ENCODE measurements around the gene ARHGEF39.
A peak's percentile ranks its signal among the peaks of the same experiment; 100 is the strongest.

The ARHGEF39 gene

DNA sequence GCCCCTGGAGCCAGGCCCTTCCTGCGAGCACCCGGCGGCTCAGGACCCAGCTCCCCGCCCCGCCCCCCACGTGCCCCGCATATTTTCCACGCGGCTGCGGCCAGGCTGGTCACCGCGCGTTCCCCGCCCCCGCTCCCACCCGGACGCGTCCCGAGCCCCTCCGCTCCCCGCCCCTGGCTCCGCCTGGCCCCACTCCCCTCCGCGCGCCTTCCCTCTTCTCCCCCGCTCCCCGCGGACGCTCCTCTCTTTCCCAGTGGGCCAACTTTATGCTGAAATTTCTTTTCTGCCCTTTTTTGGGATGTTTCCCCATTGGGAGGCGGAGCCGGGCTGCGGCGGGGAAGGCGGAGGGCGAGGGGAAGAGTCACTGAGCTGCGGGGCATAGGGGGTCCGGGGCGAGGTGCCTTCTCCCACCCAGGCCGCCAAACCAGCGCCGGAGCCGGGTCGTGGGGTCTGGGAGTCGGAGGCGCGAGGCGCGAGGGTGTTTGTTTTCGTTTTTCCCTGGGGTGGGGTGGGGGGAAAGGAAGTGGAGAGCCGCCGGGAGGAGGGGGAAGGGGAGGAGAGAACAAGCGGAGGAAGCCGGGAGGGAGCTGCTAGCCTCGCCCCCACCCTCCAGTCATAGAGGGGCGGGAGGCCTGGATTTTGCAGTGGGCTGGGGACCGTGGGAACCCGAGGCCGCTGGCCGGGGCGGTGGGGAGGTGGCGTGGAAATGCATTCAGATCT lies 25.8 kb upstream of the ARHGEF39 start:
- DNase-seq = peak; percentile 79

DNA sequence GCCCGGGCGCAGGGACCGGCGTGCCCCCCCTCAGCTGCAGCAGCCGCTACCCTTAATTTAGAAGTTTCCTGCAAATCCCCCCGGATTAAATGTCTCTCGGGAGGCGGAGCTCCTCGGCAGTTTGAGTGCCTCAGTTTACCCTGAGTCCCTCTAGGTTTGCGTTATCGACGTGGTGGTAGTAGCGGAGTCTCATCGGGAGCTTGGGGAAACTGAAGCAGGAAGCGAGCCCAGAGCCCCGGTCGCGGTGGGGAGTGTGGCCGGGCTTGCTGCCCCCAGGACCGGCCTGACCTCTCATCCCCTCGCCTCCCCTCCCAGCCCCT lies 25.3 kb upstream of the ARHGEF39 start:
- DNase-seq = no peak

DNA sequence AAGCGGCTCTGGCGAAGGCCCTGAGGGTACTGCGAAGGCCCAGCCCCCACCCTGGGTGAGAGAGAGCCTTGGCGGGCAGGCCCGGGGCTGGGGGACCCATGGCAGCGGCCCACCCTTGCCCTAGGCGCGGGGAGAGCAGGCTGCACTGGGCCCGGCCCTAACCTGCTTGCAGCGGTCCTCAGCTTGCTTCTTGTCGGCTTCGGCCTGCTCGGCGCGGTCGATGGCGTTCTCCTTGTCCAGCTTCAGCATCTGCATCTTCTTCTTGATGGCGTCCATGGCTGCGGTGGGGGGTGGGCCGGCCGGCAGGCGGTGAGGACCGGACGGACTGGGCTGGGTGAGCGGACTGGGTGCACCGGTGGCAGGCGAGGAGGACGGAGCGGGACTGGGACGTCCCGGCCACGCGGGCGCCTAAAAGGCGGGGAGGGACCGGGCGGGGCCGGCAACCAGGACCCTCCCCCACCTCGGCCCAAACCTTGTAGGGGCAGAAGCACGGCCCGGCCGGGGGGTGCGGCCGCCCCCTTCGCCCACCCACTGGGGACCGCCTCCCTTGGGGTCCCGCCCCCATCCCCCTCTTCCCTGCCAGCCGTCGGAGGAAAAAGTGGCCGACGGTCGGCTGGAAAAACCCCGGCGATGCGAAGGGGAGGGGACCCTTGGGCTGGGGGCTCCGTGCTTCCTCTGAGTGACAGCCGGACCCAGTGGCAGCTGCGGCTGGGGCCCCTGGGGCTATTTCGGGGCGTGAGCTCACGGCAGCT lies 24.7 kb upstream of the ARHGEF39 start, which contains the start of gene TPM2:
Gene TPM2 (minus strand): TSS at position 384 of the 752 bp plus-strand sequence. CDS start 108 bp downstream, at position 276.
- peak; percentile 92 for DNase-seq

DNA sequence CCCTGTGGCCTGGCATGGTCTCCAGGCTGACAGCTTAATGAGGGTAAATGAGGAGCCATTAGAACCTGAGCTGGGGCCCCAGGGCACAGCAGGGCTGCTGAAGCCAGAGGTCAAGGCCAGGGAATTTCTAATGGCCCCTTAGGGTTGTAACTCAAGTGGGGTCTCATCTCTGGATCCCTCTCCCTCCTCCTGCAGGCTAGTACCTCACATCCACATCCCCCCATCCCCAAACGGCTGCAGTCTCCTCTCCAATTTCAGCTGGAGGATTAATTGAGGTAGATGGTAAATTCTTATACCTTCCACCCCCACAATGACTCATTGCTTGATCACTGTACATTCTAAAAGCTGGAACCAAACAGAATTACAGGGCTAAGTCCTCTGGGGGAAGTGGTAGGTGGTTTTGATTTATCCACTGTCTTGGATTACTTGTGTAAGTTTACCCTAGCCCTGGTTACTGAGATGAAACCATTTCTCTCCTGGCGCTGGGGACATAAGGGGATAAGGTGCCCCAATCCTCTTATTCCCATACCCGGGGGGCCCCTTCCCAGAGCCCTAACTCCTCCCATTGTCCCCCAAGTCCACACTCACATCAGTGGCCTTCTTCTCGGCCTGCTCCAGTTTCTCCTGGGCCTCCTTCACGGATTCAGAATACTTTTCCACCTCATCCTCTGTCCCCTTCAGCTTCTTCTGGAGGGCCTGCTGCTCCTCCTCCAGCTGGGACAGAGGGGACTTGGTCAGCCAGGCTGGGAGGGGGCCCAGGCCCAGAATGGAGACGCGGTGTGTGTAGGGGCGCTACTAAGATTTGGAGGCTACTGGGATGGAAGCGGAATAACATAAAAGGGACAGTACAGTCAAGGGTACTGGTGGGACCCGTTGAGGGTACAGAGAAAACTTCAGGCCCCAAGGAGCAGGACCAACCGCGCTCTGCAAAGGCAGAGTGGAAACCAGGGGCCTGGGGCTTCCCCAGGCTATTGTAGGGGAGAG lies 23.9 kb upstream of the ARHGEF39 start:
- peak; percentile 82 for DNase-seq

DNA sequence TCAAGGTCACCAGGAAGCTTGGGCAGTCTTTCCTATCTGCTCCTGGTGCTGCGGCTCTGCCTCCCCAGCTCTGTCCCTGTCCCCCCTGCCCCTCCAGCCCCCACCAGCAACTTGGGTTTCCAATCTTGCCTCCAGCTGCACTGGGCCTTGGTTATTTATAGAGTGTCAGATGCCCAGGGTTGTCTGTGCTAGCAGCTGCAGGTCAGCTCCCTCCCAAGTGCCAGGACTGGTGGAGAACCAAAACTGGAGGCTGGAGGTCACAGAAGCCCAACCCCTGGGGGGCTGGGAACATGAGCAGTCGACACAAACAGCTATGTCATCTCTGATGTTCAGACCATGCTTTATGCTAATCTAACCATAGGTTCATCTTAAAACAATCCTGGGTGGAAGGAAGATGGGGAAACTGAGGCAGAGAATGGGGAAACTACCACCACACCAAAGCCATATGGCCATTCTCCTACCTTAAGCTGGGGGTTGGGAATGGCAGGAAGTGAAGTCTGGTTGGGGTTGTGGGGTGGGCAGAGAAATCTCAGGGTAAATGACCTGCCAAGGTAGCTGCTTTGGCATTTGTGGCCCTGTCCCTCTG lies 23.1 kb upstream of the ARHGEF39 start:
- DNase-seq = no peak

DNA sequence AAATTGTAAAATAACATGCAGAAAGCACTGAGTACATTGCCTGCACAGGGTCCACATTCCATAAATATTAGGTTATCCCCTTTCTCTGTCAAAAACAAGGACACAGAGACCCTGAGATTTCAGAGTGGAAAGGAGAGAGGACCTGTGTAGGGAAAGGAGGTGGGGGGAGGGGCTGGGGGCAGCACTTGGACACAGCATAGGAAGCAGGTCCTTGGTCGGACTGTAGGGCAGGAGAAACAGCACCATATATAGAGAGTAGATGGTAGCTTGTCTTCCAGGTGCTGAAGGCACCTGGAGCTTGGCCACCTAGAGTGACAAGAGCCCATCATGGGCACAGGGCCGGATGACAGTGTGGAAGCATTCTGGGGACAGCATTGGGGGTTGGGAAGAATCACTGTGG lies 22.3 kb upstream of the ARHGEF39 start:
- DNase-seq = no peak

DNA sequence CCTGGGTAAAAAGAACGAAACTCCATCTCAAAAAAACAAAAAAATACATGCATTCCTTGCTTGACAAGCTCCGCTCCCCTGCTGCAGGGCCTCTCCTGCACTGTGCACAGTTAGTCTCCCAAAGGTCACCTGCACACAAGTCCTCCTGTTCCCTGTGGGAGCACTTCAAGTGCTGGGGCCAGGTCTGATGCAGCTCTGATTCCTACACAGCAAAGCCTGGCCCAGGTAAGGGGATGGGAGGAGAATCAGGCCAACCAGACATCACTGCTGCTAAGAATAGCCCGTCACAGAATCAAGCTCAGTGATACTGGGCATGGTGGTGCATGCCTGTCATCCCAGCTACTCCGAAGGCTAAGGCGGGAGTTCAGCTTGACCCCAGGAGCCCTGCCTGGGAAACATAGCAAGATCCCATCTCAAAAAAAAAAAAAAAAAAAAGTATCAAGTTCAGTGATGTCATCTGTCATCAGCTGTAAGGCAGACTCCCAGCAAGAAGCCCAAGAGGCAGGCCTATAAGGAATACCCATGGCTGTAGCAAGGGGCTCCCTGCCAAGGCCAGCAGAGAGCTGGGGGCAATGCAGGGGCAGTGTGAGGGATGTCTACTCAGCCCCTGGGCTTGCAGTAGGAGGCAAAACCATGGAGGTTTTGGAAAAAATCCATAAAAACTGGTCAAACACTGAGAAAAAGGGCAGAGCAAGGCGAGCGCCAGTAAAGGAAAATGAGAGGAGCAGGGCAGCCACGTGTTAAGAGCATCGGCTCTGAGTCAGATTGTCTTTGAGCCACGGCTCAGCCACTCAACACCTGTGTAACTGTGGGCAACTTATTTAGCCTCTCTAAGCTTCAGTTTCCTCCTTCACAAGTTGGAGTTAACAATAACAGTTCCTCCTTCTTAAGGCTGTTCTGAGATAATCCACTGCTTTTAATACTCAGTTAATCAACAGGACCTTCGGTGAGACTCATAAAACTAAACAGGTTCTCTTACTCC lies 21.5 kb upstream of the ARHGEF39 start:
- DNase-seq = peak; percentile 50

DNA sequence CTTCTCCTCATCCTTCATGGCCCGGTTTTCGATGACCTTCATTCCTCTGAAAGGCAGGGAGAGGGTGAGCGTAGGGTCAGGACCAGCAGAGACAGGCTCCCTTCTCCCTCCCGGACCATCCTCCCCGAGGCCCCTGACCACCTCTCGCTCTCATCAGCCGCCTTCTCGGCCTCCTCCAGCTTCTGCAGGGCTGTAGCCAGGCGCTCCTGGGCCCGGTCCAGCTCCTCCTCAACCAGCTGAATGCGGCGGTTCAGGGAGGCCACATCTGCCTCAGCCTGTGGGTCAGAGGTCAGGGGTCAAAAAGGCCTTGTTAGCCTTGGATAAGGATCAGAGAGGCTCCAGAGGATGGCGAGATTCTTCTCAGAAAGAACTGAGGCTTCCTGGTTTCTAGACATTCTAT lies 20.5 kb upstream of the ARHGEF39 start:
- no peak for DNase-seq

DNA sequence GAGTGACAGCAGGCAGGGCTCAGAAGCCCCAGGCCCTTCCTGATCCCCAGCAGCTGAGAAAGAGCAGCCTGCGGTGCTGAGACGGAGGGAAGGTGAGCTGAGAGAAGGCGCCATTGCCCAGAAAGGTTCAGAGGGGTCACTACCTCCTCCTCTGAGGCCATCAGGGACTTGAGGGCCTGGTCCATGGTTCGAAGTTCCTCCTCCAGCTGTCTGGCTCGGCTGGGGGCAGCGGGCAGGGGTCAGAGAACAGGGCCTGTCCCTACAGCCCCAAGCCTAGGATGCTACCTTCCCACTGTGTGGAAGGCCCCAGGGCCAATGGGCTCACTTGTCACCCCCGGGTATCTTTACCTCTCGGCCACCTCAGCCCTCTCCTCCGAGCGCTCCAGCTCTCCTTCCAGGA lies 19.9 kb upstream of the ARHGEF39 start:
- no peak for DNase-seq

DNA sequence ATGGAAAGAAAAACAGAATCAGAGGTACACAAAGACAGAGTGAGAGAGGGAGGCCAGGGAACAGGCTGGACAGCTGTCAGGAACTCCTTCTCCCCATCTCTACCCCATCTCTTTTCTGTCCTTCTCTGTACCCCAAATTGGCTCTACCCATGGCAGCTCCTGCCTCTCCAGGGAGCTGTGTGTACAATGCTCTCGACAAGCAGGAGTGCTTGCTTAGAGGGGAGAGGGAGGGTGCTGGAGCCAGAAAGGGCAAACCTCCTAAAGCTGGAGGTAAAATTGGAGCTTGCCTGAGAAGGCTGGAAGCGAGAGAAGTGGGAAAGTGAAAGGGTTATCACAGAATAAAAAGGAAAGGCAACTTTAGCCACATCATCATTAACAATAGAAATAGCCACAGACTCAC lies 18.3 kb upstream of the ARHGEF39 start:
- DNase-seq = no peak

DNA sequence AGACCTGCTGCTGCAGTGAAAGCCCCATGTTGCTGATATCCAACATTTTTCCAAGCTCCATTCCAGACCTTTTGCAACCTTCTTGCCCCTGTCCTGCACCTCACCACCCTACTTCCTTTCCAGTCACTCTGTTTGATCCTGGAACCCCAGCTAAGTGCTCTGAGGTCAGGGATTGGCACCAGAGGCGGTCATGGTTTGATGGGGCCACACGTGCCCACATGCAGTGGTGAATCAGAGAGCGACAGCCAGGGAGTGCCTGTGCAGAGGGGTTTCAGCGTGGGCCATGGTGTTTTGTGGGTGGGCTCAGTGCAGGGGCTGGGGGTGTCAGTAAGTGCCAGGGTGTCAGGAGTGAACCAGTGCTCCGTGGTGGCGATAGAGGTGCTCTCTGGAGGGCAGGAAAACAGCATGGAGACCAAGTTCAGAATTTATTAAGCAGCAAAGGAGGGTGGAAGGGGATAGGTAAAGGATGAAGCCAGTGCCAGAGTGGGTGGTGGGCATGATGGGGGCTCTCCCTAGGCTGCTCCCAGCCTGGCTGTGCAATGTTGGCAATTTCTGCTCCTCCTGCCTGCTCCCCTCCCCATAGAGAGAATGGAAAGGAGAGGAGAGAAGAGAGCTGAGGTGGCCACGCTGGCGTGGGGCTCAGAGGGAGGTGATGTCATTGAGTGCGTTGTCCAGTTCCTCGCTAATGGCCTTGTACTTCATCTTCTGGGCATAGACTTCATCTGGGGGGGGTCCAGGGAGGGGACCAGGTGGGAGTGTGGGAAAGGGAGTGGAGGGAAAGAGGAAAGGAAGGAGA lies 17.7 kb upstream of the ARHGEF39 start:
- no peak for DNase-seq

DNA sequence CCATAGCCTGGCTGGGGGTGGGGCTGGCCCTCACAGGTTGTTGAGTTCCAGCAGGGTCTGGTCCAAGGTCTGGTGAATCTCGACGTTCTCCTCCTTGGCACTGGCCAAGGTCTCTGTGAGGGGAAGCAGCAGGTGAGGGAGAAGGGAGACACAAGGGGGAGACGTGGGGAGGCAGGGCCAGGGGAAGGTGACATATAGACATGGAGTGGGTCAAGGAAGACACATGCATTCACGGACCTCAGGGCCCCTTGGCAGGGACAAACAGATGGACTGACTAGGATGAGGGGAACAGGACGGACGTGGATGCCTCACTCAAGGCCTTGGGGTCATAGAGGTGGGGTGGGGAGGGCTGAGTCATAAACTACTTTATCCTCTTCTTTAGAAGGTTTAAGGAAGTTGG lies 17.1 kb upstream of the ARHGEF39 start:
- DNase-seq = peak; percentile 46

DNA sequence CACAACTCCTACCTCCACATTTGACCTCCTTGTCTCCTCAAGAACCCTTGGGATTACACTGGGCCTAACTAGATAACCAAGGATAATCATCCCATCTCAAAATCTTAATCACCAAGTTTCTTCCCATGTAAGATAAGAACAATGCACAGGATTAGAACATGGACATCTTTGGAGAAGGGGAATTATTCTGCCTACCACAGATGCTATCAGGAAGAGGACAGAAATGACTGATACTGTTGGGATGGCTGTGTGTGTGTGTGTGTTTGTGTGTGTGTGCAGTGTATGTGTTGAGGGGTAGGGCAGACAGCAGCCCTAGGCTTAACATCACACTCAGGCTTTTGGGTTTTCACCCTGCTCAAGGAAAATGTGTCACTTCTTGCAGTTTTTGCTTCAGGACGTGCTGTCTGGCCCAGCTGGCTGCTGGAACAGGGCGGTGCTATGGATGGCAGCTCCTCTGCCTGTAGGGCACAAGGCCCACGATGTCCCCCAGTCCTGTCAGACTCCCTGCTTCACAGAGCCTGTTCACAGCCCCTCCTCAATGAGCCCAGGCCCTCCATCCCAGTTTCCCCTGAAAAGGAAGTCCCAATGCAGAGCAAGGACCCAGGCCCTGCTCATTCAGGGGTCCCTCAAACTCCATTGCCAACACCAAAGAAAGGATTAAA lies 16.5 kb upstream of the ARHGEF39 start:
- peak; percentile 40 for DNase-seq

DNA sequence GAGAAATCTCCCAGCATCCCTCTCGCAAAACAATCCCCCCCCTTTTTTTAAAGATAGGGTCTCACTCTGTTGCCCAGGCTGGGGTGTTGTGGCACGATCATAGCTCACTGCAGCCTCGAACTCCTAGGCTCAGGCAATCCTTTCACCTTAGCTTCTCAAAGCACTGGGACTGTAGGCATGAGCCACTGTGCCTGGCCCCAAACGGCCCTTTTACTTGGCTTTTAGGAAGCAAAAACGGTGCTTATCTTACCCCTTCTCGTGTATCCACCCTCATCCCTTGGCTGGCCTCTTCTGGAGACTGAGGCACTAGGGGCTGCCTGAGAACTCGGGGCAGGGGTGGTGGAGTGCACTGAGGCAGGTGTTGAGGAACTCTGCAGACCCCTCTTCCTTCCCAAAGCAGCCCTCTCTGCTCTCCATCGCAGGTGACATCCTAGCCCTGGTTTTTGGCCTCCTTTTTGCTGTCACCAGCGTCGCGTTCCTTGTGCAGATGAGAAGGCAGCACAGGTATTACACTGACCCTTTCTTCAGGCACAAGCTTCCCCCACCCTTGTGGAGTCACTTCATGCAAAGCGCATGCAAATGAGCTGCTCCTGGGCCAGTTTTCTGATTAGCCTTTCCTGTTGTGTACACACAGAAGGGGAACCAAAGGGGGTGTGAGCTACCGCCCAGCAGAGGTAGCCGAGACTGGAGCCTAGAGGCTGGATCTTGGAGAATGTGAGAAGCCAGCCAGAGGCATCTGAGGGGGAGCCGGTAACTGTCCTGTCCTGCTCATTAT lies 15.5 kb upstream of the ARHGEF39 start:
- peak; percentile 54 for DNase-seq

DNA sequence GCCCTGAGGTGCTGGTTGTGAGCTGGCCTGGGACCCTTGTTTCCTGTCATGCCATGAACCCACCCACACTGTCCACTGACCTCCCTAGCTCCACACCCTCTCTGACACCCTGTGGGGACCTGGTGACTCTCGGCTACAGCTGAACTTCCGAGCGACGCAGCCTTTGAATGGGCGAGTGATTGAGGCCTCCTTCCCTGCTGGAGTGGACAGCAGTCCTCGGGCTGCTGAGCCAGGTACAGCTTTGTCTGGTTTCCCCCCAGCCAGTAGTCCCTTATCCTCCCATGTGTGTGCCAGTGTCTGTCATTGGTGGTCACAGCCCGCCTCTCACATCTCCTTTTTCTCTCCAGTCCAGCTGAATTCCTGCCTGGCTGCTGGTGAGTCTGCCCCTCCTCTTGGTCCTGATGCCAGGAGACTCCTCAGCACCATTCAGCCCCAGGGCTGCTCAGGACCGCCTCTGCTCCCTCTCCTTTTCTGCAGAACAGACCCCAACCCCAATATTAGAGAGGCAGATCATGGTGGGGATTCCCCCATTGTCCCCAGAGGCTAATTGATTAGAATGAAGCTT lies 14.9 kb upstream of the ARHGEF39 start:
- no peak for DNase-seq

DNA sequence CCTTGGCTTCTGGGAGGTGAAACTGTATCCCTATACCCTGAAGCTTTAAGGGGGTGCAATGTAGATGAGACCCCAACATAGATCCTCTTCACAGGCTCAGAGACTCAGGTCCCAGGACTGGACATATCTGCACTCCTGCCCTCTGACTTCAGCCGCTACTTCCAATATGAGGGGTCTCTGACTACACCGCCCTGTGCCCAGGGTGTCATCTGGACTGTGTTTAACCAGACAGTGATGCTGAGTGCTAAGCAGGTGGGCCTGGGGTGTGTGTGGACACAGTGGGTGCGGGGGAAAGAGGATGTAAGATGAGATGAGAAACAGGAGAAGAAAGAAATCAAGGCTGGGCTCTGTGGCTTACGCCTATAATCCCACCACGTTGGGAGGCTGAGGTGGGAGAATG lies 14.1 kb upstream of the ARHGEF39 start:
- no peak for DNase-seq

DNA sequence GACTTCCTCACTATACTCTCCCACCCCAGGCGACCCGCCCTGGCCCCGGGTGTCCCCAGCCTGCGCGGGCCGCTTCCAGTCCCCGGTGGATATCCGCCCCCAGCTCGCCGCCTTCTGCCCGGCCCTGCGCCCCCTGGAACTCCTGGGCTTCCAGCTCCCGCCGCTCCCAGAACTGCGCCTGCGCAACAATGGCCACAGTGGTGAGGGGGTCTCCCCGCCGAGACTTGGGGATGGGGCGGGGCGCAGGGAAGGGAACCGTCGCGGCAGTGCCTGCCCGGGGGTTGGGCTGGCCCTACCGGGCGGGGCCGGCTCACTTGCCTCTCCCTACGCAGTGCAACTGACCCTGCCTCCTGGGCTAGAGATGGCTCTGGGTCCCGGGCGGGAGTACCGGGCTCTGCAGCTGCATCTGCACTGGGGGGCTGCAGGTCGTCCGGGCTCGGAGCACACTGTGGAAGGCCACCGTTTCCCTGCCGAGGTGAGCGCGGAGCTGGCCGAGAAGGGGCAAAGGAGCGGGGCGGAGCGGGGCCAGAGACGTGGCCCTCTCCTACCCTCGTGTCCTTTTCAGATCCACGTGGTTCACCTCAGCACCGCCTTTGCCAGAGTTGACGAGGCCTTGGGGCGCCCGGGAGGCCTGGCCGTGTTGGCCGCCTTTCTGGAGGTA lies 10.9 kb upstream of the ARHGEF39 start:
- no peak for DNase-seq

DNA sequence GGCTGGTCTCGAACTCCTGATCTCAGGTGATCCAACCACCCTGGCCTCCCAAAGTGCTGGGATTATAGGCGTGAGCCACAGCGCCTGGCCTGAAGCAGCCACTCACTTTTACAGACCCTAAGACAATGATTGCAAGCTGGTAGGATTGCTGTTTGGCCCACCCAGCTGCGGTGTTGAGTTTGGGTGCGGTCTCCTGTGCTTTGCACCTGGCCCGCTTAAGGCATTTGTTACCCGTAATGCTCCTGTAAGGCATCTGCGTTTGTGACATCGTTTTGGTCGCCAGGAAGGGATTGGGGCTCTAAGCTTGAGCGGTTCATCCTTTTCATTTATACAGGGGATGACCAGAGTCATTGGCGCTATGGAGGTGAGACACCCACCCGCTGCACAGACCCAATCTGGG lies 10.2 kb upstream of the ARHGEF39 start:
- DNase-seq = no peak

DNA sequence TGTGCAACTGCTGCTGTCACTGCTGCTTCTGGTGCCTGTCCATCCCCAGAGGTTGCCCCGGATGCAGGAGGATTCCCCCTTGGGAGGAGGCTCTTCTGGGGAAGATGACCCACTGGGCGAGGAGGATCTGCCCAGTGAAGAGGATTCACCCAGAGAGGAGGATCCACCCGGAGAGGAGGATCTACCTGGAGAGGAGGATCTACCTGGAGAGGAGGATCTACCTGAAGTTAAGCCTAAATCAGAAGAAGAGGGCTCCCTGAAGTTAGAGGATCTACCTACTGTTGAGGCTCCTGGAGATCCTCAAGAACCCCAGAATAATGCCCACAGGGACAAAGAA lies 9.0 kb upstream of the ARHGEF39 start:
- DNase-seq = no peak

All from EL (cell line).